ENCODE measurements around the gene ZNF598. TPM values are rescaled to one million over a fixed set of nuclear protein-coding genes. Genes with fewer than 3 reads are reported as not detected.

The ZNF598 gene
- total and polyA plus RNA-seq, 10 of the 15 experiments (the other 5 are each of a cell fraction or from before 2014, with no cell fraction given): 0.08 to 74.0 (median 14.4) TPM

- TF ChIP-seq, protein P1, sequence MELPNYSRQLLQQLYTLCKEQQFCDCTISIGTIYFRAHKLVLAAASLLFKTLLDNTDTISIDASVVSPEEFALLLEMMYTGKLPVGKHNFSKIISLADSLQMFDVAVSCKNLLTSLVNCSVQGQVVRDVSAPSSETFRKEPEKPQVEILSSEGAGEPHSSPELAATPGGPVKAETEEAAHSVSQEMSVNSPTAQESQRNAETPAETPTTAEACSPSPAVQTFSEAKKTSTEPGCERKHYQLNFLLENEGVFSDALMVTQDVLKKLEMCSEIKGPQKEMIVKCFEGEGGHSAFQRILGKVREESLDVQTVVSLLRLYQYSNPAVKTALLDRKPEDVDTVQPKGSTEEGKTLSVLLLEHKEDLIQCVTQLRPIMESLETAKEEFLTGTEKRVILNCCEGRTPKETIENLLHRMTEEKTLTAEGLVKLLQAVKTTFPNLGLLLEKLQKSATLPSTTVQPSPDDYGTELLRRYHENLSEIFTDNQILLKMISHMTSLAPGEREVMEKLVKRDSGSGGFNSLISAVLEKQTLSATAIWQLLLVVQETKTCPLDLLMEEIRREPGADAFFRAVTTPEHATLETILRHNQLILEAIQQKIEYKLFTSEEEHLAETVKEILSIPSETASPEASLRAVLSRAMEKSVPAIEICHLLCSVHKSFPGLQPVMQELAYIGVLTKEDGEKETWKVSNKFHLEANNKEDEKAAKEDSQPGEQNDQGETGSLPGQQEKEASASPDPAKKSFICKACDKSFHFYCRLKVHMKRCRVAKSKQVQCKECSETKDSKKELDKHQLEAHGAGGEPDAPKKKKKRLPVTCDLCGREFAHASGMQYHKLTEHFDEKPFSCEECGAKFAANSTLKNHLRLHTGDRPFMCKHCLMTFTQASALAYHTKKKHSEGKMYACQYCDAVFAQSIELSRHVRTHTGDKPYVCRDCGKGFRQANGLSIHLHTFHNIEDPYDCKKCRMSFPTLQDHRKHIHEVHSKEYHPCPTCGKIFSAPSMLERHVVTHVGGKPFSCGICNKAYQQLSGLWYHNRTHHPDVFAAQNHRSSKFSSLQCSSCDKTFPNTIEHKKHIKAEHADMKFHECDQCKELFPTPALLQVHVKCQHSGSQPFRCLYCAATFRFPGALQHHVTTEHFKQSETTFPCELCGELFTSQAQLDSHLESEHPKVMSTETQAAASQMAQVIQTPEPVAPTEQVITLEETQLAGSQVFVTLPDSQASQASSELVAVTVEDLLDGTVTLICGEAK (IDR thresholded peaks at IDR 0.05; ENCODE audit: borderline replicate concordance): no peak
- no peak for TF ChIP-seq TCF7 (IDR thresholded peaks at IDR 0.05; ENCODE audit: borderline replicate concordance)
- TF ChIP-seq CBX3 (IDR thresholded peaks at IDR 0.05; ENCODE audit: borderline replicate concordance, low read depth): no peak
- TF ChIP-seq BCLAF1 (IDR thresholded peaks at IDR 0.05): no peak
- TF ChIP-seq NFIC (IDR thresholded peaks at IDR 0.05; ENCODE audit: low read depth, low read length): no peak
- TF ChIP-seq RFX5 (IDR thresholded peaks at IDR 0.05; ENCODE audit: low read depth, low read length): no peak
- no peak for TF ChIP-seq EP300 (IDR thresholded peaks at IDR 0.05; ENCODE audit: borderline replicate concordance in 1 of 2, control insufficient read depth in 1 of 2, low read depth in 2 of 2, low read length in 2 of 2)
Measured at GRCh38 chr16:2025251-2025650, 15.6 kb upstream of the ZNF598 start (continued).
